GM18508 (cell line): ENCODE data around the gene RAG2.
A peak's percentile ranks its signal among the peaks of the same experiment; 100 is the strongest.

Source experiments
- ATAC-seq: cut with Tn5 transposase; IDR thresholded peaks from one replicate; pipeline ENCODE4 v1.9.1; 2021; ENCODE audit warnings: moderate number of reproducible peaks; ENCODE audit not compliant: insufficient read depth, unreplicated experiment

The RAG2 gene

GRCh38 chr11:36598051-36598450, at the start of gene RAG2:
Gene RAG2 (minus strand): TSS chr11:36598236. CDS start chr11:36594168, 4,068 bp downstream.
- ATAC-seq, result no peak

- no peak for ATAC-seq
These were observed 40.5 kb upstream of the RAG2 start for GRCh38 chr11:36638556-36638955.

- no peak for ATAC-seq
These were observed 37.2 kb upstream of the RAG2 start for GRCh38 chr11:36635066-36635862.

GRCh38 chr11:36631774-36632173, 33.7 kb upstream of the RAG2 start:
- peak; percentile 68 for ATAC-seq

GRCh38 chr11:36628765-36629244, 30.8 kb upstream of the RAG2 start:
- no peak for ATAC-seq

- ATAC-seq, result no peak
These were observed 30.1 kb upstream of the RAG2 start for GRCh38 chr11:36628141-36628540.

- no peak for ATAC-seq
These were observed 29.4 kb upstream of the RAG2 start for GRCh38 chr11:36627471-36627870.

GRCh38 chr11:36627006-36627405, 29.0 kb upstream of the RAG2 start:
- ATAC-seq, result no peak

GRCh38 chr11:36623494-36623893, 25.5 kb upstream of the RAG2 start:
- no peak for ATAC-seq

- peak; percentile 57 for ATAC-seq
These were observed 24.5 kb upstream of the RAG2 start for GRCh38 chr11:36622431-36623136.

- no peak for ATAC-seq
These were observed 22.2 kb upstream of the RAG2 start for GRCh38 chr11:36620246-36620645.

- ATAC-seq, result no peak
These were observed 21.5 kb upstream of the RAG2 start for GRCh38 chr11:36619502-36619901.

GRCh38 chr11:36618363-36619047, 20.5 kb upstream of the RAG2 start:
- ATAC-seq, result no peak

GRCh38 chr11:36617543-36618362, 19.7 kb upstream of the RAG2 start:
- ATAC-seq, result no peak

GRCh38 chr11:36615826-36616225, 17.8 kb upstream of the RAG2 start:
- ATAC-seq, result no peak

GRCh38 chr11:36609383-36609782, 11.3 kb upstream of the RAG2 start:
- ATAC-seq, result no peak

GRCh38 chr11:36608491-36609199, 10.6 kb upstream of the RAG2 start:
- no peak for ATAC-seq

- ATAC-seq, result peak; percentile 62
These were observed 7.5 kb upstream of the RAG2 start for GRCh38 chr11:36605221-36606216.
